GM12873 (cell line): ENCODE data around the gene VPS26A.

Source experiments
- CTCF ChIP-seq: IDR thresholded peaks from 2 replicates; pipeline ENCODE4 v1.5.1; 2012; ENCODE audit warnings: low read depth, mild to moderate bottlenecking, moderate library complexity, low read length, control low read depth; ENCODE audit not compliant: insufficient read depth; ENCODE audit errors: missing control alignments

The VPS26A gene

GRCh38 chr10:69123747-69124562 is at the start of gene VPS26A:
Gene VPS26A (plus strand): TSS chr10:69124178. CDS start chr10:69124278, 100 bp downstream.
- TF ChIP-seq CTCF, result no peak

GRCh38 chr10:69074532-69074931 is 49.4 kb upstream of the VPS26A start:
- no peak for TF ChIP-seq CTCF

GRCh38 chr10:69075431-69075830 is 48.5 kb upstream of the VPS26A start:
- TF ChIP-seq CTCF, result no peak

GRCh38 chr10:69078311-69078710 is 45.7 kb upstream of the VPS26A start:
- TF ChIP-seq CTCF, result no peak

GRCh38 chr10:69080226-69080625 is 43.8 kb upstream of the VPS26A start:
- TF ChIP-seq CTCF, result no peak

- TF ChIP-seq CTCF, result no peak
Measured at GRCh38 chr10:69086001-69086509, 37.9 kb upstream of the VPS26A start.

GRCh38 chr10:69087590-69088470 is 36.1 kb upstream of the VPS26A start, which contains the start of gene SRGN:
Gene SRGN (plus strand): TSS chr10:69088103. CDS start chr10:69088158, 55 bp downstream.
- no peak for TF ChIP-seq CTCF
